C4-2B (cell line): ENCODE measurements around the gene TRMT44.

ENCODE experiments used
- H3K27ac ChIP-seq: fragments of 450-650 bp; 2 replicates; pipeline ENCODE4 v1.5.1; 2017
- ZFX ChIP-seq: fragments of 450-650 bp; IDR thresholded peaks from 2 replicates; pipeline ENCODE4 v1.6.1; 2017
- TF ChIP-seq, protein P1 (sequence below): fragments of 450-650 bp; conservative IDR thresholded peaks from 2 replicates; pipeline ENCODE4 v1.5.1; 2017; ENCODE audit warnings: mild to moderate bottlenecking

TRMT44 gene

DNA sequence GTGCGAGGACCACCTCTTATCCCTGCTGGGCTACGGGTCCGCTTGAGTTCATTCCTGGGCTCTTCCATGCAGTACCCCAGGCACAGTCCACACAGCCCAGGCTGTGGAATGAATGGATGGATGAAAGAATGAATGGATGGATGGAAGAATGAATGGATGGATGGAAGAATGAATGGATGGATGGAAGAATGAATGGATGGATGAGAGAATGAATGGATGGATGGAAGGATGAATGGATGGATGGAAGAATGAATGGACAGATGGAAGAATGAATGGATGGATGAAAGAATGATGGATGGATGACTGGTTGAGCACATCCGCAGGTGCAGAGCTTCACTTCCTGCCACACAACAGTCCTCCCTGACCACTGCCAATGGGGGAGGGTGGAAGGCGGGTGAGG is 28.3 kb upstream of the TRMT44 start:
- no peak for TF ChIP-seq ZFX
- TF ChIP-seq, protein P1, sequence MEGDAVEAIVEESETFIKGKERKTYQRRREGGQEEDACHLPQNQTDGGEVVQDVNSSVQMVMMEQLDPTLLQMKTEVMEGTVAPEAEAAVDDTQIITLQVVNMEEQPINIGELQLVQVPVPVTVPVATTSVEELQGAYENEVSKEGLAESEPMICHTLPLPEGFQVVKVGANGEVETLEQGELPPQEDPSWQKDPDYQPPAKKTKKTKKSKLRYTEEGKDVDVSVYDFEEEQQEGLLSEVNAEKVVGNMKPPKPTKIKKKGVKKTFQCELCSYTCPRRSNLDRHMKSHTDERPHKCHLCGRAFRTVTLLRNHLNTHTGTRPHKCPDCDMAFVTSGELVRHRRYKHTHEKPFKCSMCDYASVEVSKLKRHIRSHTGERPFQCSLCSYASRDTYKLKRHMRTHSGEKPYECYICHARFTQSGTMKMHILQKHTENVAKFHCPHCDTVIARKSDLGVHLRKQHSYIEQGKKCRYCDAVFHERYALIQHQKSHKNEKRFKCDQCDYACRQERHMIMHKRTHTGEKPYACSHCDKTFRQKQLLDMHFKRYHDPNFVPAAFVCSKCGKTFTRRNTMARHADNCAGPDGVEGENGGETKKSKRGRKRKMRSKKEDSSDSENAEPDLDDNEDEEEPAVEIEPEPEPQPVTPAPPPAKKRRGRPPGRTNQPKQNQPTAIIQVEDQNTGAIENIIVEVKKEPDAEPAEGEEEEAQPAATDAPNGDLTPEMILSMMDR, result no peak
- no peak overlapping the region for H3K27ac ChIP-seq

DNA sequence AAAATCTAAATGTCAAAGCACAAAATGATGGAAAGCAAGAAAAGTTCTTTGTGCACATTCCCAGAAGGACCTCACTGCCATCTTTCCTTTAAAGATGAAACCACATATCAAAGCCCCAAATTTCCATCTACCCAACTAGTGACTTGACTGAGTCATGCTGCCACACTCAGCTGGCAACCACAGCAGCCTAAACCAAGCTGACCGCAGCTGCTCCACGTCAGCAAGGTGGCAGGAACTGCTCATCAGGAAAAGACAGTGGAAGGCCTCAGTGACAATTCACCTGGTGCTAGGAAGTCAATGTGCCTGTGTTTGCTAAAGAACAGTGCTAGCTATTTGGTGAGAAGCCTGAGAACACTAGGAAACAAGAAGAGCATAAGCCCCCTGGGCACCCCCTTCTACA is 26.2 kb upstream of the TRMT44 start:
- no peak overlapping the region for H3K27ac ChIP-seq
- no peak for TF ChIP-seq ZFX
- TF ChIP-seq, protein P1, result no peak

DNA sequence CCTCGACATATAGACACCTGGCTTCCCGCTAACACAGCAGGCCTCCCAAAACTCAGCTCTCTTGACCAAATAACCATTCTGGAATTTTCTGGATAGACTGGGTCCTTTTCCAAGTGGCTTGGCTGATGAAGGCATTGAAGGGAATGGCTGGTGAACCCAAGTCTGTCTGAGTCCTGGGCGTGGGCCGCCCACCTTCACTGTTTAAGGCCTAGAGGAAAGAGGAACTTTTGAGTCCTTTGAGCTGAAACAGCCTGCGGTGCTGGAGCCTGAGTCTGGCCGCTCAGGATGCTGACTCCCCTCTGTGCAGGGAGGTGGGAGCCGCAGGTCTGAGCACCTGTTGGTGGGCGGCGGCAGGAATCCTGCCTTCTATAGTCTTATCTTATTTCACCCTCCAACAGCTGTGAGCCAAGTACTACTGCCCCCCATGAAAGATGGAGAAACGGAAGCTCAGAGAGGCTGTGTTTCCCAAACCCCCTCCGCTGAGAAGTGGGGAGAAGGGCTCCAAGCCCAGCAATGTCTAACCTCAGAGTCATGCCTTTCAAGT is 23.4 kb upstream of the TRMT44 start:
- TF ChIP-seq ZFX, result no peak
- TF ChIP-seq, protein P1, result no peak
- no peak overlapping the region for H3K27ac ChIP-seq

DNA sequence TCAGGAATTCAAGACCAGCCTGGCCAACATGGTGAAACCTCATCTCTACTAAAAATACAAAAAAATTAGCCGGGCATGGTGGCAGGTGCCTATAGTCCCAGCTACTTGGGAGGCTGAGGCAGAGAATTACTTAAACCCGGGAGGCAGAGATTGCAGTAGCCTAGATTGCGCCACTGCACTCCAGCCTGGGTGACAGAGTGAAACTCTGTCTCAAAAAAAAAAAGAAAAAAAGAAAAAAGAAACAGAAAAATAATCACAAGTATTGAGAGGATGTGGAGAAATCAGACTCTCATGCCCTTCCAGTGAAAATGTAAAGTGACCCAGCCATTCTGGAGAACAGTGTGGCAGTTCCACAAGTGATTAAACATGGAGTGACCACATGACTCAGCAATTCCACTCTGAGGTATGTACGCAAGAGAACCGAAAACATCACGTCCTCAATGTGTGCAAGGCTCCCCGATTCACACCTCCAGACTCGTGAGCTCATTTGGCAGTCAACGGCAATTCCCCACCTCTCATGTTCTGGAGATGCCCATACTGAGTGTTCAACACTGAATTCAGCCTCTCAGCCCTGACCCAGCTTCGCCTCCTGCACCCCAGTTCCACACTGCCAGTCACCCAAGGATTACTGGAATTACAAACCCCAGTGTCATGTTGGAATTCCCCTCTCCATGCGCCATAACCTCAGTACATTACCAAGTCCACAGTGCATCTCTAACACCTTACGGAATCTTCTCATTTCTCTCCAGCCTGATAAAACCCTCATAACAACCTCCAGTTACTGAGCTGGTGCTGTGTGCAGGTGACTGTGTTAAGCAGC is 21.1 kb upstream of the TRMT44 start:
- TF ChIP-seq, protein P1, result no peak
- no peak for TF ChIP-seq ZFX
- peak overlapping the region; percentile 99 for H3K27ac ChIP-seq

DNA sequence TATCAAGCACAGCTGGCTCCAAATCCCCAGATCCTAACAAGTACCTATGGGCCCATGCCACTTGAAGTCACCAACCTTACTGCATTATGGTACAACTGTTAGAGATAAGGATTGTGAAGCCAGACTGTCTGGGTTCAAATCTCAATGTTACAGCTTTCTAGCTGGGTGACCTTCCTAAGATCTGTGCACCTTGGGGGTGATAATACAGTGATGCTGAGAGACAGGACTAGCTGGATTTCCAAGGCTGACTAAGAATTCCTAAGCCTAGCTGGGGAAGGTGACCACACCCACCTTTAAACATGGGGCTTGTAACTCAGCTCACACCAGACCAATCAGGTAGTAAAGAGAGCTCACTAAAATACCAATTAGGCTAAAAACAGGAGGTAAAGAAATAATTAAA is 20.4 kb upstream of the TRMT44 start:
- peak overlapping the region; percentile 99 for H3K27ac ChIP-seq

DNA sequence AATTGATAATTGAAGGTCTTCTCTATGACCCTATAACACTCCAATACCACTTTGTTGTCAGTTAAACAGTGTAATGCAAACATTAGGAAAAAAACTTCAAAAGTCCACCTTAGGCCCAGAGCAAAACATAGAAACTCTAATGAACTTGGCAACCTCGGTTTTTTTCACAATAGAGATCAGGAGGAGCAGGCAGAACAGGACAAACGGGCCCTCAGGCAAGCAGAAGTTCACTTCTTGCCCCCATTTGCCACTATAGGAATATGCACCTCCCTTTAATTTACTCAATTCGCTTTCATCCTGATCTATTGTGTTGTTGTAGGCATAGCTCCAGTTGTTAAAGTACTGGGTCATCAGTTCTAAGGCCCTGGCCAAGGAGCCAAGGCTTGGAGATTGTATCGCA is 18.2 kb upstream of the TRMT44 start:
- peak overlapping the region; percentile 99 for H3K27ac ChIP-seq
- TF ChIP-seq, protein P1, result no peak
- TF ChIP-seq ZFX, result no peak

DNA sequence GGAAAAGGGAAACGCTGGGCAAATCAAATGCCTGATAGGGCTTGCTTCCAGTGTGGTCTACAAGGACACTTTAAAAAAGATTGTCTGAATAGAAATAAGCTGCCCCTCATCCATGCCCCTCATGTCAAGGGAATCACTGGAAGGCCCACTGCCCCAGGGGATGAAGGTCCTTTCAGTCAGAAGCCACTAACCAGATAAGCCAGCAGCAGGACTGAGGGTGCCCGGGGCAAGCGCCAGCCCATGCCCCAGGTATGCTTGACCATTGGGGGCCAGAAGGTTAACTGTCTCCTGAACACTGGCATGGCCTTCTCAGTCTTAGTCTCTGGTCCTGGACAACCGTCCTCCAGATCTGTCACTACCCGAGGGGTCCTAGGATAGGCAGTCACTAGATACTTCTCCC is 17.8 kb upstream of the TRMT44 start:
- H3K27ac ChIP-seq, result peak overlapping the region; percentile 99
- no peak for TF ChIP-seq ZFX
- TF ChIP-seq, protein P1, result no peak

DNA sequence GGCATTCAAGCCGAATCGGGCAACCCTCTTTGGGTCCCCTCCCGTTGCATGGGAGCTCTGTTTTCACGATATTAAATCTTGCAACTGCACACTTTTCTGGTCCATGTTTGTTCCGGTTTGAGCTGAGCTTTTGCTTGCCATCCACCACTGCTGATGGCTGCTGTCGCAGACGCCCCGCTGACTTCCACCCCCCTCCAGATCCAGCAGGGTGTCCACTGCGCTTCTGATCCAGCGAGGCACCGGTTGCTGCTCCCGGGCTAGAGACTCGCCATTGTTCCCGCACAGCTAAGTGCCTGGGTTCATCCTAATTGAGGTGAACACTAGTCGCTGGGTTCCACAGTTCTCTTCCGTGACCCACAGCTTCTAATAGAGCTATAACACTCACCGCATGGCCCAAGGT is 13.3 kb upstream of the TRMT44 start:
- H3K27ac ChIP-seq, result peak overlapping the region; percentile 67; the same call in 1 of the 2 replicates
- TF ChIP-seq, protein P1, result no peak
- no peak for TF ChIP-seq ZFX
